ENCODE results near the gene SPATA31D1. TPM values are rescaled to one million over a fixed set of nuclear protein-coding genes. Genes with fewer than 3 reads are reported as not detected.
"Not testable (repeated sequence)": the region's sequence is repeated elsewhere in the genome, so short reads cannot be mapped to it uniquely, and the experiment has no call there.

The SPATA31D1 gene
- total RNA-seq: not detected
- long read RNA-seq, donor 1: 0 reads
- long read RNA-seq, donor 2: 0 reads

DNA sequence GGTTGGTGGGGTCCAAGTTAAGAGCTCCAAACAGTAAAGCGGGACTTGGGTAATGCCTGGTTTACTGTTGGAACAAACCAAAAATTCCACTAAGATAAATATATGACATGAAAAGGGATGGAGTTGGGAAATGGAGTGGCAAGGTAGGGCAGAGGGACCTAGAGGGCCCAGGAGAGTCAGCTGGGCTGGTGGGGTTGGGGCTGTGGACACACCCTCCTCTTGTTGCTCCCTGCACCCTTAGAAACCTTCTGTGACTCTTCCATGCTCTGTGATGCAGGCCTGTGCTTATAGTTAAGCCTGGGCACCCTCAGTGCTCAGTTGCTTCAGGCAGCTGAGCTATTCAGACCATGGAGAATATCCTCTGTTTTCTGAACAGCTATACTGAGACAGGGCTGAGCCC is at the start of gene SPATA31D1:
SPATA31D1 (plus strand) TSS at position 301 of the 400 bp plus-strand sequence; CDS start at position 348, 47 bp downstream.
- not testable (repeated sequence) for DNase-seq; H3K9me3 ChIP-seq; H3K4me1 ChIP-seq (ENCODE audit: low read depth); H3K4me3 ChIP-seq; ATAC-seq; H3K36me3 ChIP-seq (ENCODE audit: low read depth)
- intact Hi-C loops (cut with DNase I, micrococcal nuclease): loop anchor here in 1 of 2 donors (5.0 kb wide), 1 partner anchor 669 kb away; no protein-coding TSS in a partner anchor

DNA sequence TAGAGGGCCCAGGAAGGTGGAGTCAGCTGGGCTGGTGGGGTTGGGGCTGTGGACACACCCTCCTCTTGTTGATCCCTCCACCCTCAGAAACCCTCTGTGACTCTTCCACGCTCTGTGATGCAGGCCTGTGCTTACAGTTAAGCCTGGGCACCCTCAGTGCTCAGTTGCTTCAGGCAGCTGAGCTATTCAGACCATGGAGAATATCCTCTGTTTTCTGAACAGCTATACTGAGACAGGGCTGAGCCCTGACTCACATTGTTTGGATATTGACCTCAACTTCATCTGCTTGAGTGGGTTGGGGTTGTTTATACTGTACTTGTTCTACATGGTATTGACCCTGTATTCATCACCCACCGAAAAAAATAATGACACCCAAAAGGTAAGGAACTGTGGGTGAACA is 45.2 kb upstream of the SPATA31D1 start, which contains the start of gene SPATA31D3:
SPATA31D3 (plus strand) TSS at position 108 of the 400 bp plus-strand sequence; CDS start at position 194, 86 bp downstream.
- H3K4me3 ChIP-seq; intact Hi-C loops (cut with DNase I, micrococcal nuclease); ATAC-seq; H3K36me3 ChIP-seq (ENCODE audit: low read depth); DNase-seq; H3K4me1 ChIP-seq (ENCODE audit: low read depth); H3K9me3 ChIP-seq: not testable (repeated sequence)

DNA sequence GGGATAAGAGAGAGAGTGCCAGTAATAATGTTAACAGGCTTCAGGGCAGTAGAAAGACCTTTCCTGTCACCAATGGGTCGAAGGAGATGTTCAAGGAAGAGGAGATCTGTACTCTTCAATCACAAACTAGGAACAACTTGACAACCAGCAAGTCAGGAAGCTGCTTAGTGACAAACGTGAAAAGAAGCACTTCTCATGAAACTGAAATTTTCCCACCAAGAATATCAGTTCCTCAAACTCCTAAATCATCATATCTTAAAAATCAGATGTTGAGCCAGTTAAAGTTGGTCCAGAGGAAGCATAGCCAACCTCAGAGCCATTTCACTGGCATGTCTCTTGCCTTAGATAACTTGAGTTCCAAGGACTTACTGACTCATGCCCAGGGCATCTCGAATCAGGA is 39.9 kb upstream of the SPATA31D1 start:
- intact Hi-C loops (cut with DNase I, micrococcal nuclease); H3K4me3 ChIP-seq; ATAC-seq; H3K4me1 ChIP-seq (ENCODE audit: low read depth); H3K9me3 ChIP-seq; DNase-seq; H3K36me3 ChIP-seq (ENCODE audit: low read depth): not testable (repeated sequence)

- H3K36me3 ChIP-seq (ENCODE audit: low read depth): no peaks in the 10 kb centered on the region
- no peak for DNase-seq
Measured at GRCh38 chr9:81953096-81953495, 35.5 kb upstream of the SPATA31D1 start.

DNA sequence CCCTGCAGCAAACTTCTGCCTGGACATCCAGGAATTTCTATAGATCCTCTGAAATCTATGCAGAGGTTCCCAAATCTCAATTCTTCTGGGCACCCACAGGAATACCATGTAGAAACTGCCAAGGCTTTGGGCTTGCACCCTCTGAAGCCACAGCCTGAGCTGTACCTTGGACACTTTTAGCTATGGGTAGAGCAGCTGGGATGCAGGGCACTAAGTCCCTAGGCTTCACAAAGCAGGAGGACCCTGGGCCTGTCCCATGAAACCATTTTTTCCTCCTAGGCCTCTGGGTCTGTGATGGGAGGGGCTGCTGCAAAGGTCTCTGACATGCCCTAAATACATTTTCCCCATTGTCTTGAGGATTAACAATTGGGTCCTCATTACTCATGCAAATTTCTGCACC is 32.9 kb upstream of the SPATA31D1 start:
- no peak for DNase-seq
- Histone ChIP-seq H3K4me3 (no peak overlapping the region), H3K36me3 (ENCODE audit: low read depth) (no peaks in the 10 kb centered on the region), H3K4me1 (ENCODE audit: low read depth) (no peaks in the 10 kb centered on the region), H3K9me3 (peaks cover 21% of the 10 kb centered on the region)
- intact Hi-C loops (cut with DNase I, micrococcal nuclease): no loop called here
- no peak for ATAC-seq
- no peak for TF ChIP-seq CTCF (IDR thresholded peaks at IDR 0.05)

More at GRCh38 chr9:81953096-81953495, 35.5 kb upstream of the SPATA31D1 start:
- H3K4me3 ChIP-seq: no peak overlapping the region
- intact Hi-C loops (cut with DNase I, micrococcal nuclease): no loop called here
- no peaks in the 10 kb centered on the region for H3K4me1 ChIP-seq (ENCODE audit: low read depth)
- H3K9me3 ChIP-seq: peaks cover 21% of the 10 kb centered on the region
- no peak for ATAC-seq
- TF ChIP-seq CTCF (IDR thresholded peaks at IDR 0.05): no peak

GRCh38 chr9:81964218-81965171 is 24.1 kb upstream of the SPATA31D1 start:
- TF ChIP-seq CTCF (IDR thresholded peaks at IDR 0.05): no peak
- DNase-seq (no peak), ATAC-seq (no peak)
- H3K4me1 ChIP-seq (ENCODE audit: low read depth): no peaks in the 10 kb centered on the region
- intact Hi-C loops (cut with DNase I, micrococcal nuclease): no loop called here
- no peaks in the 10 kb centered on the region for H3K9me3 ChIP-seq
- H3K4me3 ChIP-seq: no peak overlapping the region
- no peaks in the 10 kb centered on the region for H3K36me3 ChIP-seq (ENCODE audit: low read depth)

GRCh38 chr9:81968026-81968425 is 20.5 kb upstream of the SPATA31D1 start:
- intact Hi-C loops (cut with DNase I, micrococcal nuclease): no loop called here
- no peak for DNase-seq
- TF ChIP-seq CTCF (IDR thresholded peaks at IDR 0.05): no peak
- H3K4me1 ChIP-seq (ENCODE audit: low read depth): no peaks in the 10 kb centered on the region
- ATAC-seq: no peak
- H3K4me3 ChIP-seq: no peak overlapping the region
- H3K9me3 ChIP-seq: no peaks in the 10 kb centered on the region
- no peaks in the 10 kb centered on the region for H3K36me3 ChIP-seq (ENCODE audit: low read depth)
